Ascending aorta (tissue), 2 donors: Measurements from ENCODE around the gene HPS6. TPM values are rescaled to one million over a fixed set of nuclear protein-coding genes. Genes with fewer than 3 reads are reported as not detected.

Source experiments
- DNase-seq, 2 donors: peaks; one replicate each; pipeline ENCODE4 v3.0.0-alpha.2; 2019; ENCODE audit warnings: low spot score in 2 of 2
- H3K27ac ChIP-seq, 2 donors: fragments of 200-600 bp; sonication (generic); one replicate each; pipeline ENCODE4 v1.5.1; 2016 to 2017; ENCODE audit warnings: mild to moderate bottlenecking in 1 of 2
- H3K27me3 ChIP-seq: fragments of 200-600 bp; sonication (generic); one replicate; pipeline ENCODE4 v1.5.1; 2017
- H3K36me3 ChIP-seq, 2 donors: fragments of 200-600 bp; sonication (generic); one replicate each; pipeline ENCODE4 v1.5.1; 2016
- H3K4me1 ChIP-seq, 2 donors: fragments of 200-600 bp; sonication (generic); one replicate each; pipeline ENCODE4 v1.5.1; 2016 to 2017; ENCODE audit warnings: mild to moderate bottlenecking in 1 of 2
- H3K4me3 ChIP-seq, 2 donors: fragments of 200-600 bp; sonication (generic); one replicate each; pipeline ENCODE4 v1.5.1; 2016 to 2017; ENCODE audit warnings: mild to moderate bottlenecking in 1 of 2
- H3K9me3 ChIP-seq, 2 donors: fragments of 200-600 bp; sonication (generic); one replicate each; pipeline ENCODE4 v1.5.1; 2016
- intact Hi-C: fragments of 100-400 bp; cut with DNase I; formaldehyde crosslinking; loops from one replicate; pipeline ENCODE4 v1.15.1; 2023
- total RNA-seq: library from RNA; depleted of rRNA; stranded (reverse); fragments of >200 nt; gene quantifications from one replicate; pipeline ENCODE4 v1.1.0, GENCODE V29; 2016
- TF ChIP-seq, protein P1 (sequence below), 3 experiments: fragments of 200-600 bp in 2 of 3; fragments of 450-650 bp in 1 of 3; sonication (generic) in 2 of 3; IDR thresholded peaks; one replicate each; pipeline ENCODE4 v1.5.1; 2016 to 2019; ENCODE audit warnings: antibody characterized with exemption in 3 of 3, mild to moderate bottlenecking in 1 of 3, moderate library complexity in 1 of 3

The HPS6 gene
- total RNA-seq, 1 donor from 2014 or later: 39.9 TPM

DNA sequence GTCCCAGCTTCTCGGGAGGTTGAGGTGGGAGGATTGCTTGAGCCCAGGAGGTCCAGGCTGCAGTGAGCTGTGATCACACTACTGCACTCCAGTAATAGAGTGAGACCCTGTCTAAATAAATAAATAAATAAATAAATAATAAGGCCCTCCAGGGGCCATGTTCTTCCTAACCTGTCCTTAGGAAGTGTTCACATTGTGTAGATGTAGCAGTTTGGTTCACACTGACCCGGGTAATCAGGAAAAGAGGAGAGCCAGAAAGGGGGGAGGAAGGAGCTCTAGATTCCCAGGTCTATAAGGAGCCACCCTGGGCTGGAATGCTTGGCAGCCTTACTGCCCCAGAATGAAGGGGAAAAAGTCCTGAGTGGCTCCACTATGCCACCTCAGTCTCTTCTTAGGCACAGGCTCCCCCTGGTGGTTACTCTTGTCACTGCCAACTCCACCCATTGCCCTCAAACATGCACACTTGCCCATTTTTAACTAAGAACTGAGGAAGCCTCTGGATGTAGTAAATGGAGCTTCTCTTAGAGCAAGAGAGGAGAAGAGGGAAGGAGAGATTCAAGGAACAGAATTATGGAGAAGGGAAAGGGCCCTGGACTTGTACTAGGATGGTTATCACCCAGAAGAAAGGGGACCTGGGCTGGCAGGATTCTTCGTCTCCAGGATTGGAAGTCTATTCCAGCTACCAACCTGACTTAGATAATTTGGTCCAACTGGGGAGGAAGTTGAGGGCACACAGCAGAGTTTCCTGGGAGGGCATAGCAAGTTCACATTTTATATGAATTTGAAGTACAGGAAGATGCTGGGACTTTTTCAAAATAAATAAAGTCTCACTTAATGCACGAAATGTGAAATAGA, 7.8 kb downstream of the HPS6 start:
- Histone ChIP-seq H3K27me3 (no peaks in the 10 kb centered on the region), H3K4me1 (peaks cover 0 to 2% of the 10 kb centered on the region in 2 donors), H3K9me3 (no peaks in the 10 kb centered on the region), H3K4me3 (no peak overlapping the region), H3K27ac (no peak overlapping the region), H3K36me3 (peaks cover under 1 to 3% of the 10 kb centered on the region in 2 donors)
- intact Hi-C loops: no loop called here
- DNase-seq: peak; percentile 24 to 90
- TF ChIP-seq, protein P1, sequence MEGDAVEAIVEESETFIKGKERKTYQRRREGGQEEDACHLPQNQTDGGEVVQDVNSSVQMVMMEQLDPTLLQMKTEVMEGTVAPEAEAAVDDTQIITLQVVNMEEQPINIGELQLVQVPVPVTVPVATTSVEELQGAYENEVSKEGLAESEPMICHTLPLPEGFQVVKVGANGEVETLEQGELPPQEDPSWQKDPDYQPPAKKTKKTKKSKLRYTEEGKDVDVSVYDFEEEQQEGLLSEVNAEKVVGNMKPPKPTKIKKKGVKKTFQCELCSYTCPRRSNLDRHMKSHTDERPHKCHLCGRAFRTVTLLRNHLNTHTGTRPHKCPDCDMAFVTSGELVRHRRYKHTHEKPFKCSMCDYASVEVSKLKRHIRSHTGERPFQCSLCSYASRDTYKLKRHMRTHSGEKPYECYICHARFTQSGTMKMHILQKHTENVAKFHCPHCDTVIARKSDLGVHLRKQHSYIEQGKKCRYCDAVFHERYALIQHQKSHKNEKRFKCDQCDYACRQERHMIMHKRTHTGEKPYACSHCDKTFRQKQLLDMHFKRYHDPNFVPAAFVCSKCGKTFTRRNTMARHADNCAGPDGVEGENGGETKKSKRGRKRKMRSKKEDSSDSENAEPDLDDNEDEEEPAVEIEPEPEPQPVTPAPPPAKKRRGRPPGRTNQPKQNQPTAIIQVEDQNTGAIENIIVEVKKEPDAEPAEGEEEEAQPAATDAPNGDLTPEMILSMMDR (IDR thresholded peaks at IDR 0.05): peak; percentile 84 to 92 (median 88)

DNA sequence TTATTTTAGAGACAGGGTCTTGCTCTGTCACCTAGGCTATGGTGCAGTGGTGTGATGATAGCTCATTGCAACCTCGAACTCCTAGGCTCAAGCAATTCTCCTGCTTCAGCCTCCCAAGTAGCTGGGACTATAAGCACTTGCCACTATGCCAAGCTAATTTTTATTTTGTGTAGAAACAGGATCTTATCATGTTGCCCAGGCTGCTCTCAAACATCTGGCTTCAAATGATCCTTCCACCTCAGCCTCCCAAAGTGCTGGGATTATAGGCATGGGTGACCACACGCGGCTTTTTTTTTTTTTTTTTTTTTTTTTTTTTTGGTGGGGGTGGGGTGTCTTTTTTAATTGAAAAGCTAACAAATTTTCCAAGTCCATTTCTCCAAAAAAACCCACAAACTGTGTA, 18.4 kb downstream of the HPS6 start:
- Histone ChIP-seq H3K4me3 (no peak overlapping the region), H3K27me3 (no peaks in the 10 kb centered on the region), H3K36me3 (no peaks in the 10 kb centered on the region), H3K9me3 (no peaks in the 10 kb centered on the region), H3K27ac (no peak overlapping the region), H3K4me1 (no peaks in the 10 kb centered on the region)
- intact Hi-C loops: no loop called here
- TF ChIP-seq, protein P1 (IDR thresholded peaks at IDR 0.05): no peak
- DNase-seq: no peak

DNA sequence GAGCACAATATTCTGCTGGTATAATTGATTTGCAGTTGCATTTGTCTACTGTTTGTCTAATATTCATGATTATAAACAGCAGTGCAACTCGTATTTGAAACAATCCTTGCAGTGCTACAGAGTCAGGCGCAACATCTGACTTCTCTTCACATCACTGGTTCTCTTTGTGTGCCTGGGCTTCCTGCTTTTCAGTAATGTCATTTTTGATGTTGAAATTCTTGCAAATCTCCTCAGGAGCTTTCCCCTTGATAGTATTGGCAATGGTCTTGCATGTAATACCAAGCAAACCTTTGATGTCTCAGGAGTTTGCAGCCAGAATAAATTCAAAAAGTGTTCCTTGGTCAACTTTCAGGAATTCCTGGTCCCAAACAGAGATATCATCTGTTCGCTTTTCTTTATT, 20.2 kb downstream of the HPS6 start:
- no peak overlapping the region for H3K27ac ChIP-seq
- DNase-seq: no peak
- no peaks in the 10 kb centered on the region for H3K36me3 ChIP-seq
- no peak overlapping the region for H3K4me3 ChIP-seq
- H3K9me3 ChIP-seq: no peaks in the 10 kb centered on the region
- intact Hi-C loops: no loop called here
- H3K4me1 ChIP-seq: no peaks in the 10 kb centered on the region
- no peaks in the 10 kb centered on the region for H3K27me3 ChIP-seq
- TF ChIP-seq, protein P1 (IDR thresholded peaks at IDR 0.05): no peak

DNA sequence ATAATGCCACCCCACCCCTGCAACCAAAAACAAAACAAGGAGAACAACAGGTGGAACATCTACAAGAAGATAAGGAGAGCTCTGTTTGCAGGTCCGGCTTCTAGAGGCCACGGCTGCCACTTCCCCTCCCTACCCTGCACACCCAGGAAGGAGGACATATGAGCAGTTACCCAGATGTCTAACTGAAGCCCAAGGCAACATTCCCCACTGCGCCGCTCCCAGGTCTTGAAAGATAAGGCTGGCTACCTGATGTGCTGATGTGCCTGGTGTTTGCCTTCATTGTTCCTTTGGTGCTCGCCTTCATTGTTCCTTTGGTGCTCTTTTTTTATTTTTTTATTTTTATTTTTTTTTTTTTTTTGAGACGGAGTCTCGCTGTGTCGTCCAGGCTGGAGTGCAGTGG, 21.0 kb downstream of the HPS6 start:
- Histone ChIP-seq H3K27ac (no peak overlapping the region), H3K36me3 (no peaks in the 10 kb centered on the region), H3K4me3 (no peak overlapping the region), H3K27me3 (no peaks in the 10 kb centered on the region), H3K4me1 (no peaks in the 10 kb centered on the region), H3K9me3 (no peaks in the 10 kb centered on the region)
- TF ChIP-seq, protein P1 (IDR thresholded peaks at IDR 0.05): no peak
- no peak for DNase-seq
- intact Hi-C loops: no loop called here

DNA sequence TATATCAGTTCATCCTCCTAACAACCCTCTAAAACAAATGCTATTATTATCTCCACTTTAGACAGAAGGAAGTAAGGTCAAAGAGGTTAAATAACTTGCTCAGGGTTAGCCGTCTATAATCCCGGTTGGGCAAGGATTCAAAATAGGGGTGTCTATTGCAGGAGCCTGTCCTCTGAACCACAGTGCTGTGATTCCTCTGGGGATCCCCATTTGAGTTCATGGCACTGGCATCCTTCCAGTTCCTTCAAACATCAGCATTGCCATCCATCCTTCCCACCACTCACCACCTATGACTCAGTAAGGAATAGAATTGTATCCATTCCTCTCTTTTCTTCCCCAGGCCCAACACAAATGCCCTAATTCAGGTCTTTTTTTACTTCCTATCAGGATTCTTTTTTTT, 25.6 kb downstream of the HPS6 start:
- no peak overlapping the region for H3K4me3 ChIP-seq
- TF ChIP-seq, protein P1 (IDR thresholded peaks at IDR 0.05): no peak
- H3K27ac ChIP-seq: no peak overlapping the region
- intact Hi-C loops: no loop called here
- no peaks in the 10 kb centered on the region for H3K27me3 ChIP-seq
- H3K4me1 ChIP-seq: no peaks in the 10 kb centered on the region
- H3K36me3 ChIP-seq: no peaks in the 10 kb centered on the region
- DNase-seq: no peak
- no peaks in the 10 kb centered on the region for H3K9me3 ChIP-seq
